Measurements from ENCODE around the gene OR6C3.
"Not testable (repeated sequence)": the region's sequence is repeated elsewhere in the genome, so short reads cannot be mapped to it uniquely, and the experiment has no call there.

OR6C3 gene

DNA sequence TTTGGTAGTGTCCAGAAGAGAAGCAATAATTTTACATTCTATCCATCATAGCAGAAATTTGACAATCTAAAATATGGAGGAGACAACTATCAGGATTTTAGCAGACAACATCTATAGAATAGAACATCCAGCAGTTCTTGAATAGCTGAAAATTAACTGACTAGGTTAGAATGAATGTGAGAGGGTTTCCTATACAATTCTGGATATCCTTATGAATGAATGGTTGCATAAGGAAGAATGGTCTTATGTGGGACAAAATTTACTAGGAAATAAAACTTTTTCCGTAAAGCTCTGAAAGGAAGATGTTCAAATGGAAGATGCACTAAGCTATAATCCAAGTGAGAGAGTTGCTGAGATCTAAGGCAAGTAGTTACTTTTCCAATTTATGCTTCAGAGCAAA is at the start of gene OR6C3:
Gene OR6C3, plus strand, starts transcription at position 301 of the 400 bp plus-strand sequence. CDS start 955 bp downstream, outside the sequence.
- no peak for DNase-seq

DNA sequence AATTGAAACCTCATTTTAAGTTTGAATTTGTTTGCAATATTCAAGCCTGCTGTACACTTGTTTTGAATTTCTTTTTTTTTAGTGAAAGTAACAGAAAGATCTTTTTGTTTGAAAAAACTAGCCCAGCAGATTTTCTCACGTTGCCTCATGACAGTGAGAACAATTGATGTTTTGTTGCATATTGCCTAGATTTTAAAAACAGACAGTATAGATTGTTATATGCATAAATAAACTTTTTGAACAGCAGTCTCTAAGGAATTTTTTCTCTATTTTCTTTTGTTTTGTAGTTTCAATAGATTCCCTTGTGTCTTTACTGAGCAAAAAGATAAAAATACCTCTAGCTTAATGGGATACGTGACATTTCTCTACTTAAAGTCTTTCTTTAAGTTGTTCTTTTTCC is 49.6 kb upstream of the OR6C3 start:
- DNase-seq, result no peak

DNA sequence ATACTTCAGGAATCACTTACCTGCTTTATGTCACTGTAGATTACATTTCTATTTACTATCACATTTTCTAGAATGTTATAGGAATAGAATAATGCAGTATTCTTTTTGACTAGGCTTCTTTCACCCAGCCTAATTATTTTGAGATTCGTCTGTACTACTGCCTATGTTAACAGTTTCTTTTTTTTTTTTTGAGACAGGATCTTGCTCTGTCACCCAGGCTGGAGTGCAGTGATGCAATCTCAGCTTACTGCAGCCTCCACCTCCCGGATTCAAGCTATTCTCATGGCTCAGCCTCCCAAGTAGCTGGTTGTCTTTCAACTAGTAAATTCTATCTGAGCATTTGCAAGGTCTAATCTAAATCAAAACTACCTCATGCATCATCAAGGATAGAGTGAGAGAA is 40.5 kb upstream of the OR6C3 start:
- DNase-seq, result no peak

DNA sequence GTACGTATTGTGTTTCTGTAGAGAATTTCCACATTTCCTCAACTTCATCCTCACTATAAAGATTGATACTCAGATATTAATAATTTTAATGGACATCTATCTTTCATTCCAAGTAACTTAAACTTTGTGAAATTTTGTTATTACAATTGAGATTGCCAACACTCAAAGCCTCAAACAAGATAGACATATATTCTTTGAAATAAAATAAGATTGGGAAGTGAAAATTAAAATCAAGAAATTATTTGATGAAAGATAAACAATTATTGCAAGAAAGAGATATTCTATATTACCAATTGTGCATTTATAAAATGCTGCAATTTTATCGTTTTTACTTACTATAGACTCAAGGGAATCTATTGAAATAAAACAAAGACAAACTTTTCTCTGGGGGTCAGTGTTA is 34.1 kb upstream of the OR6C3 start, which contains the start of gene OR6C6:
Gene OR6C6, minus strand, starts transcription at position 101 of the 400 bp plus-strand sequence. CDS start 1,337 bp downstream, outside the sequence.
- DNase-seq, result no peak

DNA sequence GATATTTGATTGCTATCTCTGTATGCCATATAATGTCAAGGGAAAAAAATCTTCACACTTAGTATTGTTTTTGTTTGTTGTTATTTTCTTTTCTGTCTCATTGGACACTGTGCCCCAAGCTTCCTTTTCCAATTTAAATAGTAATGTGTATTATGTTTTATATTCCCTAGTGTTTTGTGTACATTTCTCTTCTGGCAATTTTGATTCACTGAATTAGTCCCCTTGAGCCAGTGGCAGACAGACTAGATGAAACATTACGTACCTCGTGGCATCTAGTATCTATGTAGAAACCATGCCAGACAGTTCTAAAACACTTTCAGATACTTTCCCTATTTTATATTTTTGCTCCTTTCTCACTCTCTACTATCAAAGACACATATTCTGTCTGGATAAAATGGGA is 16.5 kb upstream of the OR6C3 start, which contains the start of gene OR6C1:
Gene OR6C1, plus strand, starts transcription at position 301 of the 400 bp plus-strand sequence. CDS start 6,257 bp downstream, outside the sequence.
- DNase-seq, result no peak

DNA sequence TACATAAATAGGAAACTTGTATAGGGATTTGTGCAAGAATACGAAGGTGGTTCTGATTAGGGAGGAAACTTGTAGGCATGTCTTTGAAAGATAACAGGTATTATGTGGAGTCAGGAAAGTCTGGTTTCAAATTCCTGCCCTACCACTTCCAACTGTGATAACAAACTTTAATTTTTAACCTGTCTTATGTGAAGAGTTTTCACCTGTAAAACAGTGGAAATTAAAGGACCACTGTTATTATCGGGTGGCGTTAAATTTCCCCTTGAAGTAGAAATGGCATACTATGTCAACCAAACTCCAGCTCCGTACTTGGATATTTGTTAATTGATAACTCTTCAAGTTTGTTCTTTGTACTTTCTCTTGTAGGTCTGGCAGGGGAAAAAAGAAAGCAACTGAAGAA is 10.3 kb upstream of the OR6C3 start:
- DNase-seq, result no peak

- DNase-seq, result not testable (repeated sequence)
Measured at GRCh38 chr12:55325801-55326200, 4.7 kb upstream of the OR6C3 start.

- no peak for DNase-seq
Measured at GRCh38 chr12:55336002-55336401, 5.5 kb downstream of the OR6C3 start.

DNA sequence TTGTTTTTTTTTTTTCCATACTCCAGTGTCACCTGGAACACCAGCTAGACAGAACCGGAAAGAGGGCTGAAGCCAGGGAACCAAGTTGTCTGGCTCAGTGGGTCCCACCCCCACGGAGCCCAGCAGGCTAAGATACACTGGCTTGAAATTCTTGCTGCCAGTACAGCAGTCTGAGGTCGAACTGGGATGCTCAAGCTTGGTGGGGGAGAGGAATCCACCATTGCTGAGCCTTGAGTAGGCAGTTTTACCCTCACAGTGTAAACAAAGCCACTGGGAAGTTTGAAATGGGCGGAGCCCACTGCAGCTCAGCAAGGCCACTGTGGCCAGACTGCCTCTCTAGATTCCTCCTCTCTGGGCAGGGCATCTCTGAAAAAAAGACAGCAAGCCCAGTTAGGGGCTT is 24.8 kb downstream of the OR6C3 start:
- not testable (repeated sequence) for DNase-seq

DNA sequence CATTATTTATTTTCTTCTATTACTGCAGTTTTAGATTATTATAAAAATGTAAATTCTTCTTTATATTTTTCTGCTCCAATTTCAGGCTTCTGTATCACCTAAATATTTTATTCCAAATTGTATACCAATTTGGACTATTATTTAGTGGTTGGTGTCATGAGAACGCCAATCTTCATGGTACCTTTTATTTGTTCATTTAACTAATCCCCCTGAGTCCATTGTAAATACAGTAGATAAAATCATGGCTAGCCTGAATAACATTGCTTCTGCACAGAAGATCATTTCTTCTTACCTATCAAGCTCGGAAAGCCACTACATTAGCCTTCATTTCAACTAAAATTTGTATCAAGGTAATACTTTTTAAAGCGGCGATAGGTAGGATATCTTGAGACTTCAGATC is 32.1 kb downstream of the OR6C3 start, which contains the start of gene OR6C75:
Gene OR6C75, plus strand, starts transcription at position 301 of the 400 bp plus-strand sequence. CDS start 2,136 bp downstream, outside the sequence.
- DNase-seq, result no peak

- DNase-seq, result no peak
Measured at GRCh38 chr12:55365086-55365485, 34.5 kb downstream of the OR6C3 start.

GRCh38 chr12:55372521-55372920 is 42.0 kb downstream of the OR6C3 start:
- no peak for DNase-seq
